GM23338 (cell line): ENCODE results near the gene ZBTB8A.
"Not testable (repeated sequence)": the region's sequence is repeated elsewhere in the genome, so short reads cannot be mapped to it uniquely, and the experiment has no call there.

Experiments
- CREB1 ChIP-seq: fragments of 250-450 bp; sonication (Bioruptor Pico); IDR thresholded peaks from 2 replicates; pipeline ENCODE4 v1.5.0; 2020; ENCODE audit warnings: low read depth, mild to moderate bottlenecking, moderate library complexity
- CTCF ChIP-seq, 2 experiments: fragments of 200-600 bp in 1 of 2; sonication (generic) in 1 of 2; conservative IDR thresholded peaks; 2 replicates each; pipeline versions ENCODE4 v1.5.1 to v1.6.1; 2016 to 2017; ENCODE audit warnings: antibody characterized with exemption in 2 of 2, low read depth in 2 of 2, mild to moderate bottlenecking in 2 of 2, moderate library complexity in 1 of 2
- EZH2 ChIP-seq: fragments of 200-600 bp; sonication (generic); IDR thresholded peaks from one replicate; pipeline ENCODE4 v1.8.0; 2017; ENCODE audit warnings: antibody characterized with exemption, mild to moderate bottlenecking, low read depth; ENCODE audit not compliant: unreplicated experiment
- EZH2phosphoT487 ChIP-seq: fragments of 200-600 bp; sonication (generic); IDR thresholded peaks from one replicate; pipeline ENCODE4 v1.8.1; 2018; ENCODE audit warnings: antibody characterized with exemption; ENCODE audit not compliant: unreplicated experiment
- JUNB ChIP-seq: IDR thresholded peaks from one replicate; pipeline ENCODE4 v1.6.1; 2016; ENCODE audit warnings: antibody characterized with exemption; ENCODE audit not compliant: unreplicated experiment
- NANOG ChIP-seq: IDR thresholded peaks from 2 replicates; pipeline ENCODE4 v1.6.1; 2016; ENCODE audit warnings: antibody characterized with exemption, borderline replicate concordance
- POLR2AphosphoS5 ChIP-seq: IDR thresholded peaks from 2 replicates; pipeline ENCODE4 v1.6.1; 2016; ENCODE audit warnings: antibody characterized with exemption, low read depth
- REST ChIP-seq: IDR thresholded peaks from one replicate; pipeline ENCODE4 v1.6.1; 2018; ENCODE audit warnings: antibody characterized with exemption; ENCODE audit not compliant: unreplicated experiment
- STAT1 ChIP-seq: IDR thresholded peaks from one replicate; pipeline ENCODE4 v1.6.1; 2016; ENCODE audit warnings: antibody characterized with exemption; ENCODE audit not compliant: unreplicated experiment
- ZNF114 ChIP-seq: fragments of 250-450 bp; sonication (Bioruptor Pico); IDR thresholded peaks from 2 replicates; pipeline ENCODE4 v1.5.0; 2020; ENCODE audit warnings: mild to moderate bottlenecking, moderate library complexity
- ZNF331 ChIP-seq: fragments of 250-450 bp; sonication (Bioruptor Pico); IDR thresholded peaks from 2 replicates; pipeline ENCODE4 v1.5.0; 2020; ENCODE audit warnings: low read depth, mild to moderate bottlenecking, moderate library complexity
- ZNF462 ChIP-seq: fragments of 250-450 bp; sonication (Bioruptor Pico); IDR thresholded peaks from 2 replicates; pipeline ENCODE4 v1.5.0; 2020; ENCODE audit warnings: mild to moderate bottlenecking, moderate library complexity
- TF ChIP-seq, protein P1 (sequence below): IDR thresholded peaks from 2 replicates; pipeline ENCODE4 v1.6.1; 2016; ENCODE audit warnings: antibody characterized with exemption

DNA sequence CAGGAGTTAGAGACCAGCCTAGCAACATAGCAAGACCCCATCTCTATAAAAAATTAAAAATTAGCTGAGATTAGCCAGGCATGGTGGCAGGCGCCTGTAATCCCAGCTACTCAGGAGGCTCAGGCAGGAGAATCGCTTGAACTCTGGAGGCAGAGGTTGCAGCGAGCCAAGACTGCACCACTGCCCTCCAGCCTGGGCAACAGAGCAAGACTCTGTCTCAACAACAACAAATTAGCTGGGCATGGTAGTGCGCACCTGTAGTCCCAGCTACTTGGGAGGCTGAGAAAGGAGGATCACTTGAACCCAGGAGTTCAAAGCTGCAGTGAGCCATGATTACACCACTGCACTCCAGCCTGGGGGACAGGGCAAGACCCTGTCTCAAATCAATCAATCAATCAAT, 90.9 kb downstream of the ZBTB8A start:
- TF ChIP-seq REST; CTCF (conservative IDR thresholded peaks at IDR 0.05; ENCODE audit: low read depth in 2 of 2); JUNB; POLR2AphosphoS5; EZH2; STAT1; EZH2phosphoT487; CREB1 (CRISPR knock-in tag); ZNF462 (CRISPR knock-in tag); ZNF114; NANOG; ZNF331 (CRISPR knock-in tag): not testable (repeated sequence)
- TF ChIP-seq, protein P1, sequence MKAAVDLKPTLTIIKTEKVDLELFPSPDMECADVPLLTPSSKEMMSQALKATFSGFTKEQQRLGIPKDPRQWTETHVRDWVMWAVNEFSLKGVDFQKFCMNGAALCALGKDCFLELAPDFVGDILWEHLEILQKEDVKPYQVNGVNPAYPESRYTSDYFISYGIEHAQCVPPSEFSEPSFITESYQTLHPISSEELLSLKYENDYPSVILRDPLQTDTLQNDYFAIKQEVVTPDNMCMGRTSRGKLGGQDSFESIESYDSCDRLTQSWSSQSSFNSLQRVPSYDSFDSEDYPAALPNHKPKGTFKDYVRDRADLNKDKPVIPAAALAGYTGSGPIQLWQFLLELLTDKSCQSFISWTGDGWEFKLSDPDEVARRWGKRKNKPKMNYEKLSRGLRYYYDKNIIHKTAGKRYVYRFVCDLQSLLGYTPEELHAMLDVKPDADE: not testable (repeated sequence)
